Transverse colon (tissue), 4 donors: ENCODE data around the gene RRBP1.

ENCODE experiments used
- CTCF ChIP-seq, 5 experiments: fragments of 200-600 bp in 3 of 5; fragments of 450-650 bp in 2 of 5; sonication (generic) in 3 of 5; IDR thresholded peaks; 1 replicate in 2 of 5; 2 replicates in 3 of 5; pipeline ENCODE4 v1.5.1; 2016 to 2017; ENCODE audit warnings: antibody characterized with exemption in 5 of 5, inconsistent platforms in 3 of 5, mild to moderate bottlenecking in 2 of 5, moderate library complexity in 1 of 5
- EP300 ChIP-seq: sonication (generic); formaldehyde crosslinking; IDR thresholded peaks from one replicate; pipeline ENCODE4 v1.6.1; 2017; ENCODE audit warnings: antibody characterized with exemption, low read depth
- POLR2A ChIP-seq: fragments of 450-650 bp; IDR thresholded peaks from one replicate; pipeline ENCODE4 v1.6.1; 2016; ENCODE audit warnings: antibody characterized with exemption, mild to moderate bottlenecking, moderate library complexity
- POLR2AphosphoS5 ChIP-seq, 3 donors: sonication (generic); formaldehyde crosslinking; IDR thresholded peaks; one replicate each; pipeline ENCODE4 v1.6.1; 2016; ENCODE audit warnings: antibody characterized with exemption in 3 of 3

GRCh38 chr20:17648791-17649730, 33.0 kb downstream of the RRBP1 start:
- TF ChIP-seq CTCF (IDR thresholded peaks at IDR 0.05): peak; percentile 19 to 54 (median 44)
- TF ChIP-seq POLR2A: no peak
- no peak for TF ChIP-seq POLR2AphosphoS5 (IDR thresholded peaks at IDR 0.05)
- TF ChIP-seq EP300: no peak
